Sigmoid colon (tissue), 4 donors: ENCODE data around the gene MAPK8IP3.

Source experiments
- CTCF ChIP-seq, 4 experiments: fragments of 450-650 bp in 3 of 4; fragments of 200-600 bp in 1 of 4; IDR thresholded peaks; one replicate each; pipeline ENCODE4 v1.5.1; 2016 to 2019; ENCODE audit warnings: antibody characterized with exemption in 4 of 4, mild to moderate bottlenecking in 3 of 4, moderate library complexity in 2 of 4
- EP300 ChIP-seq, 4 donors: sonication (generic); formaldehyde crosslinking; IDR thresholded peaks; one replicate each; pipeline ENCODE4 v1.6.1; 2017; ENCODE audit warnings: antibody characterized with exemption in 4 of 4
- POLR2A ChIP-seq, 2 donors: fragments of 450-650 bp; IDR thresholded peaks; one replicate each; pipeline ENCODE4 v1.6.1; 2016; ENCODE audit warnings: antibody characterized with exemption in 2 of 2, mild to moderate bottlenecking in 2 of 2, moderate library complexity in 2 of 2
- POLR2AphosphoS5 ChIP-seq, 4 donors: sonication (generic); formaldehyde crosslinking; IDR thresholded peaks; one replicate each; pipeline ENCODE4 v1.6.1; 2017; ENCODE audit warnings: antibody characterized with exemption in 4 of 4

GRCh38 chr16:1670866-1671265 is 35.1 kb upstream of the MAPK8IP3 start:
- TF ChIP-seq EP300 (IDR thresholded peaks at IDR 0.05) (no peak), POLR2A (IDR thresholded peaks at IDR 0.05) (no peak), POLR2AphosphoS5 (IDR thresholded peaks at IDR 0.05) (no peak), CTCF (IDR thresholded peaks at IDR 0.05) (no peak)
